IMR-90 (cell line): Measurements from ENCODE around the gene MYOC. TPM values are rescaled to one million over a fixed set of nuclear protein-coding genes. Genes with fewer than 3 reads are reported as not detected.
A peak's percentile ranks its signal among the peaks of the same experiment; 100 is the strongest.

ENCODE experiments used
- ATAC-seq: fragments of 200-7000 bp; cut with Tn5 transposase; 2 replicates; pipeline ENCODE4 v1.9.1; 2020; ENCODE audit warnings: low read depth, mild to moderate bottlenecking, moderate library complexity
- BruUV-seq: library from RNA; stranded (reverse); fragments of 400-500 nt; replicated peaks from 2 replicates; lab custom pipeline; 2021; lab: Mats Ljungman, UMichigan
- CTCF ChIA-PET: fragments of 300-600 bp; formaldehyde crosslinking; extraction: SDS; loops from one replicate; lab custom pipeline; 2021; ENCODE audit warnings: antibody characterized with exemption; lab: Yijun Ruan, JAX
- POLR2A ChIA-PET: fragments of 300-600 bp; sonication (Branson Sonifier 250); formaldehyde crosslinking; loops from one replicate; lab custom pipeline; 2022; ENCODE audit warnings: antibody characterized with exemption; ENCODE audit not compliant: unreplicated experiment; lab: Charles Lee
- DNase-seq: peaks from one replicate; pipeline ENCODE4 v3.0.0; 2013
- H2AFZ ChIP-seq: replicated peaks from 2 replicates; pipeline ENCODE3; 2013; ENCODE audit warnings: low read length, mild to moderate bottlenecking; ENCODE audit not compliant: poor library complexity
- H2AK5ac ChIP-seq: 2 replicates; pipeline ENCODE4 v1.6.1; 2013; ENCODE audit warnings: low read depth, low read length, inconsistent platforms
- H2AK9ac ChIP-seq: replicated peaks from 2 replicates; pipeline ENCODE3; 2013; ENCODE audit warnings: mild to moderate bottlenecking, low read depth, low read length, moderate library complexity; ENCODE audit not compliant: poor library complexity
- H2BK120ac ChIP-seq: 2 replicates; pipeline ENCODE4 v1.6.1; 2013; ENCODE audit warnings: low read depth, low read length, inconsistent platforms
- H2BK15ac ChIP-seq: 3 replicates; pipeline ENCODE4 v1.6.1; 2013; ENCODE audit warnings: low read depth, low read length, inconsistent platforms
- H2BK20ac ChIP-seq: 2 replicates; pipeline ENCODE4 v1.6.1; 2013; ENCODE audit warnings: low read depth, mild to moderate bottlenecking, inconsistent platforms, low read length, moderate library complexity
- H2BK5ac ChIP-seq: 2 replicates; pipeline ENCODE4 v1.6.1; 2013; ENCODE audit warnings: mild to moderate bottlenecking, low read depth, low read length, inconsistent platforms; ENCODE audit not compliant: poor library complexity, severe bottlenecking
- H3K14ac ChIP-seq: replicated peaks from 2 replicates; pipeline ENCODE4 v1.6.1; 2013; ENCODE audit warnings: low read depth, low read length, inconsistent platforms
- H3K18ac ChIP-seq: 2 replicates; pipeline ENCODE4 v1.6.1; 2013; ENCODE audit warnings: low read depth, low read length, control low read depth
- H3K23ac ChIP-seq: 2 replicates; pipeline ENCODE4 v1.6.1; 2013; ENCODE audit warnings: low read depth, low read length, inconsistent platforms
- H3K27ac ChIP-seq: 2 replicates; pipeline ENCODE4 v1.5.1; 2013; ENCODE audit warnings: mild to moderate bottlenecking, control low read depth, low read length; ENCODE audit not compliant: insufficient read depth
- H3K27me3 ChIP-seq: 2 replicates; pipeline ENCODE4 v1.6.1; 2013; ENCODE audit warnings: low read length; ENCODE audit not compliant: control insufficient read depth, insufficient read depth
- H3K36me3 ChIP-seq: 2 replicates; pipeline ENCODE4 v1.6.1; 2013; ENCODE audit warnings: low read length, mixed read lengths; ENCODE audit not compliant: control insufficient read depth, insufficient read depth
- H3K4ac ChIP-seq: 2 replicates; pipeline ENCODE4 v1.6.1; 2013; ENCODE audit warnings: low read depth, low read length, inconsistent platforms
- H3K4me1 ChIP-seq: 2 replicates; pipeline ENCODE4 v1.6.1; 2013; ENCODE audit warnings: low read length, mixed read lengths; ENCODE audit not compliant: control insufficient read depth, insufficient read depth
- H3K4me2 ChIP-seq: 2 replicates; pipeline ENCODE4 v1.6.1; 2013; ENCODE audit warnings: low read depth, mild to moderate bottlenecking, control low read depth, low read length, moderate library complexity
- H3K4me3 ChIP-seq: 2 replicates; pipeline ENCODE4 v1.5.1; 2013; ENCODE audit warnings: low read depth, mild to moderate bottlenecking, control low read depth, low read length, moderate library complexity; ENCODE audit not compliant: insufficient read depth
- H3K56ac ChIP-seq: 2 replicates; pipeline ENCODE4 v1.6.1; 2013; ENCODE audit warnings: low read length, inconsistent platforms; ENCODE audit not compliant: insufficient read depth; ENCODE audit errors: extremely low read depth
- H3K79me1 ChIP-seq, 2 experiments: 2 replicates each; pipeline ENCODE4 v1.6.1; 2013; ENCODE audit warnings: low read length in 2 of 2, inconsistent platforms in 1 of 2, low read depth in 1 of 2
- H3K9ac ChIP-seq: 2 replicates; pipeline ENCODE4 v1.6.1; 2013; ENCODE audit warnings: low read depth, low read length, control low read depth
- H3K9me1 ChIP-seq: 2 replicates; pipeline ENCODE4 v1.6.1; 2013; ENCODE audit warnings: low read length, inconsistent platforms; ENCODE audit not compliant: insufficient read depth
- H3K9me3 ChIP-seq: 2 replicates; pipeline ENCODE4 v1.6.1; 2013; ENCODE audit warnings: low read length; ENCODE audit not compliant: control insufficient read depth, insufficient read depth
- H4K20me1 ChIP-seq: 2 replicates; pipeline ENCODE4 v1.6.1; 2013; ENCODE audit warnings: low read length, inconsistent platforms; ENCODE audit not compliant: insufficient read depth
- H4K5ac ChIP-seq: 2 replicates; pipeline ENCODE4 v1.6.1; 2013; ENCODE audit warnings: mild to moderate bottlenecking, low read depth, low read length, control low read depth
- H4K8ac ChIP-seq, 2 experiments: 2 replicates each; pipeline ENCODE4 v1.6.1; 2013; ENCODE audit warnings: low read depth in 2 of 2, low read length in 2 of 2, control low read depth in 1 of 2, inconsistent platforms in 1 of 2
- H4K91ac ChIP-seq: 2 replicates; pipeline ENCODE4 v1.6.1; 2013; ENCODE audit warnings: low read depth, low read length, inconsistent platforms; ENCODE audit not compliant: insufficient read depth
- MAZ ChIP-seq: IDR thresholded peaks from 2 replicates; pipeline ENCODE4 v1.6.1; 2012; ENCODE audit warnings: low read depth, mild to moderate bottlenecking, low read length, improper control_type of control experiment, moderate library complexity, borderline replicate concordance
- MXI1 ChIP-seq: IDR thresholded peaks from 2 replicates; pipeline ENCODE4 v1.6.1; 2012; ENCODE audit warnings: low read depth, mild to moderate bottlenecking, low read length, moderate library complexity, borderline replicate concordance
- NFE2L2 ChIP-seq: fragments of 150-350 bp; IDR thresholded peaks from 2 replicates; pipeline ENCODE4 v1.6.1; 2016; ENCODE audit warnings: low read depth, mild to moderate bottlenecking, low read length
- WGBS, 2 experiments: methylation state at CpG; one replicate each; pipeline versions ENCODE4 v1.1.5 to v1.1.7; 2013; ENCODE audit warnings: missing lambda C conversion rate in 2 of 2; ENCODE audit not compliant: insufficient read length in 1 of 2; ENCODE audit errors: extremely low coverage in 2 of 2; 5-methylcytosine and 5-hydroxymethylcytosine counted together
- dilution Hi-C: fragments of 300-500 bp; cut with HindIII; formaldehyde crosslinking; loops from one replicate; pipeline ENCODE4 v1.14.3; 2018; ENCODE audit warnings: low sequenced_read_pairs; ENCODE audit not compliant: unreplicated experiment
- in situ Hi-C: fragments of 300-500 bp; cut with MboI; formaldehyde crosslinking; loops from 3 replicates; pipeline ENCODE4 v1.14.3; 2019; ENCODE audit warnings: low sequenced_read_pairs, inconsistent platforms, mixed read lengths
- intact Hi-C: fragments of 100-400 bp; cut with micrococcal nuclease; formaldehyde crosslinking; loops from 2 replicates; pipeline ENCODE4 v1.10.0; 2022
- polyA plus RNA-seq, 3 experiments: library from polyadenylated mRNA; depleted of rRNA; stranded (reverse); fragments of >200 nt; gene quantifications; 2 replicates each; pipeline ENCODE4 v1.2.3, GENCODE V29; 2012; ENCODE audit warnings: low replicate concordance in 1 of 3
- total RNA-seq: library from RNA; depleted of rRNA; stranded (reverse); fragments of >200 nt; gene quantifications from 2 replicates; pipeline ENCODE4 v1.2.3, GENCODE V29; 2012

MYOC gene
- total and polyA plus RNA-seq, 2 of the 4 experiments (the other 2 are of a cell fraction), result not detected

GRCh38 chr1:171646249-171646560 is 6.3 kb downstream of the MYOC start:
- ChIA-PET CTCF (interaction anchor here (0.6 to 2.6 kb wide), 6 partner anchors 8 to 340 kb away, joined by 3 to 23 read pairs (median 8); partner anchors contain the start of gene VAMP4), POLR2A (no interaction called here)
- Histone ChIP-seq H3K4me1 (no peaks in the 10 kb centered on the region), H3K23ac (no peak overlapping the region), H2BK5ac (no peak overlapping the region), H4K20me1 (no peaks in the 10 kb centered on the region), H4K91ac (no peak overlapping the region), H2BK20ac (no peak overlapping the region), H3K4me3 (no peak overlapping the region), H3K18ac (no peak overlapping the region), H3K4me2 (no peak overlapping the region), H3K27ac (no peak overlapping the region), H3K14ac (no peak overlapping the region), H3K79me1 (no peaks in the 10 kb centered on the region), H2AK5ac (no peak overlapping the region; the same call in 1 of the 2 replicates), H3K9ac (no peak overlapping the region), H3K4ac (no peak overlapping the region), H4K5ac (no peak overlapping the region), H2AFZ (peak overlapping the region; percentile 51), H3K56ac (no peak overlapping the region), H3K36me3 (no peaks in the 10 kb centered on the region), H4K8ac (no peak overlapping the region), H2AK9ac (no peak overlapping the region), H3K9me1 (no peaks in the 10 kb centered on the region), H3K9me3 (no peaks in the 10 kb centered on the region), H2BK15ac (no peak overlapping the region), H2BK120ac (no peak overlapping the region), H3K27me3 (peaks cover 8% of the 10 kb centered on the region)
- TF ChIP-seq NFE2L2 (no peak), MAZ (no peak), MXI1 (no peak)
- dilution Hi-C loops (no loop called here), intact Hi-C loops (loop anchor here (5.0 kb wide), 2 partner anchors 136 to 156 kb away; partner anchors contain the start of gene METTL13), in situ Hi-C loops (loop anchor here (10.0 kb wide), 1 partner anchor 339 kb away; no protein-coding TSS in a partner anchor)
- WGBS, 2 experiments, result no CpG with 5 or more reads among the region's 1 CpG
- ATAC-seq (no peak), DNase-seq (no peak)
- no TSS peak for BruUV-seq
